CD4-positive, alpha-beta memory T cell (primary cell): ENCODE data around the gene STIMATE. TPM values are rescaled to one million over a fixed set of nuclear protein-coding genes. Genes with fewer than 3 reads are reported as not detected.

Experiments
- CTCF ChIA-PET: fragments of 350-600 bp; sonication (Branson Sonifier 250); formaldehyde crosslinking; loops from one replicate; lab custom pipeline; 2021; ENCODE audit warnings: inconsistent platforms; ENCODE audit not compliant: partially characterized antibody; lab: Charles Lee
- POLR2A ChIA-PET: fragments of 350-600 bp; sonication (Branson Sonifier 250); formaldehyde crosslinking; loops from one replicate; lab custom pipeline; 2021; ENCODE audit not compliant: partially characterized antibody; lab: Charles Lee
- DNase-seq, 5 donors: peaks; one replicate each; pipeline versions ENCODE4 v3.0.0 to v3.0.0-alpha.2; 2020 to 2022; ENCODE audit warnings: mixed read lengths in 1 of 5
- H3K27ac ChIP-seq: one replicate; pipeline ENCODE4 v1.7.0; 2013; ENCODE audit warnings: low read depth, low read length
- H3K27me3 ChIP-seq: 2 replicates; pipeline ENCODE4 v1.7.0; 2013; ENCODE audit warnings: mild to moderate bottlenecking, low read length, moderate library complexity; ENCODE audit not compliant: insufficient read depth
- H3K36me3 ChIP-seq: 2 replicates; pipeline ENCODE4 v1.7.0; 2013; ENCODE audit warnings: mild to moderate bottlenecking, low read length, moderate library complexity; ENCODE audit not compliant: insufficient read depth
- H3K4me1 ChIP-seq: 2 replicates; pipeline ENCODE4 v1.7.0; 2013; ENCODE audit warnings: mild to moderate bottlenecking, low read length, moderate library complexity; ENCODE audit not compliant: insufficient read depth
- H3K4me3 ChIP-seq, 2 donors: one replicate each; pipeline ENCODE4 v1.7.0; 2013; ENCODE audit warnings: low read length in 2 of 2, mild to moderate bottlenecking in 1 of 2
- H3K9me3 ChIP-seq, 2 donors: one replicate each; pipeline ENCODE4 v1.7.0; 2013; ENCODE audit warnings: low read length in 2 of 2, control low read depth in 1 of 2; ENCODE audit not compliant: control insufficient read depth in 1 of 2
- H3K27ac Mint-ChIP-seq, 7 donors: one replicate each; pipeline ENCODE4 v1.8.0; 2020 to 2021; ENCODE audit warnings: mixed read lengths in 7 of 7, mild to moderate bottlenecking in 6 of 7, inconsistent platforms in 3 of 7, moderate library complexity in 3 of 7
- H3K27me3 Mint-ChIP-seq, 2 donors: one replicate each; pipeline ENCODE4 v1.8.0; 2020 to 2021; ENCODE audit warnings: mixed read lengths in 2 of 2
- H3K36me3 Mint-ChIP-seq, 2 donors: one replicate each; pipeline ENCODE4 v1.8.0; 2020 to 2021; ENCODE audit warnings: mixed read lengths in 2 of 2, inconsistent platforms in 1 of 2, mild to moderate bottlenecking in 1 of 2
- H3K4me1 Mint-ChIP-seq, 4 donors: one replicate each; pipeline ENCODE4 v1.8.0; 2020 to 2021; ENCODE audit warnings: mixed read lengths in 4 of 4, mild to moderate bottlenecking in 1 of 4
- H3K4me3 Mint-ChIP-seq, 8 donors: one replicate each; pipeline ENCODE4 v1.8.0; 2020 to 2021; ENCODE audit warnings: mixed read lengths in 8 of 8, mild to moderate bottlenecking in 7 of 8, moderate library complexity in 6 of 8, inconsistent platforms in 3 of 8
- H3K9me3 Mint-ChIP-seq, 8 donors: one replicate each; pipeline ENCODE4 v1.8.0; 2020 to 2021; ENCODE audit warnings: mixed read lengths in 8 of 8, mild to moderate bottlenecking in 5 of 8, inconsistent platforms in 3 of 8, moderate library complexity in 1 of 8
- intact Hi-C: fragments of 100-400 bp; cut with micrococcal nuclease; formaldehyde crosslinking; loops from one replicate; pipeline ENCODE4 v1.15.1; 2023
- polyA plus RNA-seq, 2 donors: library from polyadenylated mRNA; unstranded; fragments of 300-500 nt; fragmentation: Illumina TruSeq; gene quantifications; one replicate each; pipeline ENCODE4 v1.2.3, GENCODE V29; 2021
- total RNA-seq, 2 experiments: library from RNA; stranded (reverse); gene quantifications; one replicate each; pipeline ENCODE4 v1.2.3, GENCODE V29; 2021

STIMATE gene
- total RNA-seq (10 to 100 TPM; 54.9 to 58.6 TPM), polyA plus RNA-seq (1 to 10 TPM; 7.7 to 9.0 TPM)

- H3K27me3 ChIP-seq: no peaks in the 10 kb centered on the region
- Mint-ChIP-seq H3K4me3 (peak within 1 kb of the TSS; percentile 88 to 97 (median 95)), H3K36me3 (peaks cover 0 to 14% of the 10 kb centered on the region in 2 donors), H3K27me3 (no peaks in the 10 kb centered on the region), H3K9me3 (no peaks in the 10 kb centered on the region), H3K27ac (peak within 1 kb of the TSS; percentile 86 to 97 (median 95)), H3K4me1 (peaks cover 39 to 53% (median 47%) of the 10 kb centered on the region in 4 donors)
- peak within 1 kb of the TSS; percentile 65 for H3K27ac ChIP-seq
- H3K4me1 ChIP-seq: peaks cover 47% of the 10 kb centered on the region
- POLR2A ChIA-PET: interaction anchor here (0.8 to 2.1 kb wide), 7 partner anchors 9 to 450 kb away, joined by 3 to 7 read pairs (median 5); partner anchors contain the start of genes SFMBT1 and UQCC5
- H3K9me3 ChIP-seq: no peaks in the 10 kb centered on the region
- H3K4me3 ChIP-seq: peak within 1 kb of the TSS; percentile 78 to 94
- intact Hi-C loops: loop anchor here (1.0 to 2.0 kb wide), 3 partner anchors 86 to 147 kb away; no protein-coding TSS in a partner anchor
- peak; percentile 86 to 90 (median 88) for DNase-seq
- CTCF ChIA-PET: interaction anchor here (1.2 kb wide), 1 partner anchor 33 kb away, joined by 3 read pairs; no protein-coding TSS in a partner anchor
- H3K36me3 ChIP-seq: no peaks in the 10 kb centered on the region
Observed at GRCh38 chr3:52897130-52898122, at the start of gene STIMATE. STIMATE (minus strand) TSS chr3:52897548; CDS start chr3:52897450, 98 bp downstream.

- Mint-ChIP-seq H3K4me3 (no peak overlapping the region), H3K9me3 (no peaks in the 10 kb centered on the region), H3K27me3 (no peaks in the 10 kb centered on the region), H3K4me1 (peaks cover 7 to 17% (median 14%) of the 10 kb centered on the region in 4 donors), H3K27ac (peak overlapping the region in 2 of 7 donors; percentile 20 to 68), H3K36me3 (peaks cover 11 to 37% of the 10 kb centered on the region in 2 donors)
- Histone ChIP-seq H3K27me3 (no peaks in the 10 kb centered on the region), H3K36me3 (peaks cover 4% of the 10 kb centered on the region), H3K9me3 (no peaks in the 10 kb centered on the region), H3K27ac (no peak overlapping the region), H3K4me1 (peaks cover 7% of the 10 kb centered on the region), H3K4me3 (no peak overlapping the region)
- ChIA-PET CTCF (interaction anchor here (1.0 to 1.8 kb wide), 3 partner anchors 10 to 131 kb away, joined by 3 to 5 read pairs (median 3); no protein-coding TSS in a partner anchor), POLR2A (interaction anchor here (1.7 kb wide), 1 partner anchor 106 kb away, joined by 5 read pairs; the partner anchor contains the start of gene SFMBT1)
- intact Hi-C loops: no loop called here
- no peak for DNase-seq
Observed at GRCh38 chr3:52939600-52939999, 42.3 kb upstream of the STIMATE start.

GRCh38 chr3:52934630-52935530 is 37.5 kb upstream of the STIMATE start:
- peak; percentile 49 to 55 (median 49) for DNase-seq
- Mint-ChIP-seq H3K4me1 (peaks cover 10 to 17% (median 14%) of the 10 kb centered on the region in 4 donors), H3K27me3 (no peaks in the 10 kb centered on the region), H3K9me3 (no peaks in the 10 kb centered on the region), H3K4me3 (peak overlapping the region in 6 of 8 donors; percentile 3 to 52 (median 26)), H3K36me3 (peaks cover 17 to 45% of the 10 kb centered on the region in 2 donors), H3K27ac (peak overlapping the region; percentile 49 to 89 (median 84))
- peaks cover 11% of the 10 kb centered on the region for H3K4me1 ChIP-seq
- POLR2A ChIA-PET: interaction anchor here (0.8 to 2.9 kb wide), 7 partner anchors 45 to 168 kb away, joined by 3 to 26 read pairs (median 4); partner anchors contain the start of genes NEK4 and SFMBT1
- no peaks in the 10 kb centered on the region for H3K9me3 ChIP-seq
- H3K4me3 ChIP-seq: no peak overlapping the region
- no peaks in the 10 kb centered on the region for H3K27me3 ChIP-seq
- no peak overlapping the region for H3K27ac ChIP-seq
- CTCF ChIA-PET: interaction anchor here (0.6 to 2.7 kb wide), 27 partner anchors 10 to 193 kb away, joined by 3 to 18 read pairs (median 4); partner anchors contain the start of gene SFMBT1
- intact Hi-C loops: loop anchor here (1.0 to 2.0 kb wide), 4 partner anchors 48 to 192 kb away; partner anchors contain the start of gene SFMBT1
- H3K36me3 ChIP-seq: peaks cover 8% of the 10 kb centered on the region

- Histone ChIP-seq H3K9me3 (no peaks in the 10 kb centered on the region), H3K36me3 (peaks cover 12% of the 10 kb centered on the region), H3K4me3 (no peak overlapping the region), H3K27me3 (no peaks in the 10 kb centered on the region), H3K4me1 (peaks cover 11% of the 10 kb centered on the region), H3K27ac (no peak overlapping the region)
- no peak for DNase-seq
- H3K27me3 Mint-ChIP-seq: no peaks in the 10 kb centered on the region
- ChIA-PET CTCF (interaction anchor here (1.1 to 1.9 kb wide), 4 partner anchors 16 to 190 kb away, joined by 3 to 5 read pairs (median 4); no protein-coding TSS in a partner anchor), POLR2A (interaction anchor here (1.6 kb wide), 1 partner anchor 114 kb away, joined by 7 read pairs; the partner anchor contains the start of gene SFMBT1)
- no peak overlapping the region for H3K27ac Mint-ChIP-seq
- intact Hi-C loops: no loop called here
- H3K9me3 Mint-ChIP-seq: no peaks in the 10 kb centered on the region
- no peak overlapping the region for H3K4me3 Mint-ChIP-seq
- peaks cover 34 to 46% of the 10 kb centered on the region in 2 donors for H3K36me3 Mint-ChIP-seq
- H3K4me1 Mint-ChIP-seq: peaks cover 10 to 17% (median 14%) of the 10 kb centered on the region in 4 donors
Observed at GRCh38 chr3:52931889-52932288, 34.5 kb upstream of the STIMATE start.

- ChIA-PET POLR2A (interaction anchor here (1.6 kb wide), 1 partner anchor 114 kb away, joined by 7 read pairs; the partner anchor contains the start of gene SFMBT1), CTCF (interaction anchor here (1.1 to 1.9 kb wide), 4 partner anchors 17 to 189 kb away, joined by 3 to 5 read pairs (median 4); no protein-coding TSS in a partner anchor)
- peaks cover 10 to 17% (median 12%) of the 10 kb centered on the region in 4 donors for H3K4me1 Mint-ChIP-seq
- DNase-seq: no peak
- H3K36me3 Mint-ChIP-seq: peaks cover 37 to 51% of the 10 kb centered on the region in 2 donors
- no peaks in the 10 kb centered on the region for H3K9me3 Mint-ChIP-seq
- intact Hi-C loops: no loop called here
- Histone ChIP-seq H3K27me3 (no peaks in the 10 kb centered on the region), H3K36me3 (peaks cover 16% of the 10 kb centered on the region), H3K4me3 (no peak overlapping the region), H3K27ac (no peak overlapping the region), H3K9me3 (no peaks in the 10 kb centered on the region), H3K4me1 (peaks cover 11% of the 10 kb centered on the region)
- H3K27ac Mint-ChIP-seq: no peak overlapping the region
- no peak overlapping the region for H3K4me3 Mint-ChIP-seq
- H3K27me3 Mint-ChIP-seq: no peaks in the 10 kb centered on the region
Observed at GRCh38 chr3:52931328-52931727, 34.0 kb upstream of the STIMATE start.

GRCh38 chr3:52930748-52931147 is 33.4 kb upstream of the STIMATE start:
- H3K27ac Mint-ChIP-seq: peak overlapping the region in 1 of 7 donors; percentile 31
- no peaks in the 10 kb centered on the region for H3K9me3 Mint-ChIP-seq
- no peak overlapping the region for H3K27ac ChIP-seq
- POLR2A ChIA-PET: interaction anchor here (0.6 kb wide), 1 partner anchor 111 kb away, joined by 3 read pairs; no protein-coding TSS in a partner anchor
- intact Hi-C loops: no loop called here
- CTCF ChIA-PET: interaction anchor here (1.3 to 1.9 kb wide), 2 partner anchors 17 to 189 kb away, joined by 4 to 5 read pairs; no protein-coding TSS in a partner anchor
- H3K36me3 Mint-ChIP-seq: peaks cover 43 to 55% of the 10 kb centered on the region in 2 donors
- H3K4me3 ChIP-seq: no peak overlapping the region
- peaks cover 11% of the 10 kb centered on the region for H3K4me1 ChIP-seq
- no peak overlapping the region for H3K4me3 Mint-ChIP-seq
- peaks cover 16% of the 10 kb centered on the region for H3K36me3 ChIP-seq
- H3K27me3 Mint-ChIP-seq: no peaks in the 10 kb centered on the region
- H3K4me1 Mint-ChIP-seq: peaks cover 8 to 13% (median 10%) of the 10 kb centered on the region in 4 donors
- H3K9me3 ChIP-seq: no peaks in the 10 kb centered on the region
- H3K27me3 ChIP-seq: no peaks in the 10 kb centered on the region
- DNase-seq: no peak
